Kidney capillary endothelial cell (primary cell): ENCODE measurements around the gene CADM2.

Experiments used
- DNase-seq: peaks from one replicate; pipeline ENCODE4 v3.0.0-alpha.2; 2018; ENCODE audit warnings: low spot score

Gene CADM2

DNA sequence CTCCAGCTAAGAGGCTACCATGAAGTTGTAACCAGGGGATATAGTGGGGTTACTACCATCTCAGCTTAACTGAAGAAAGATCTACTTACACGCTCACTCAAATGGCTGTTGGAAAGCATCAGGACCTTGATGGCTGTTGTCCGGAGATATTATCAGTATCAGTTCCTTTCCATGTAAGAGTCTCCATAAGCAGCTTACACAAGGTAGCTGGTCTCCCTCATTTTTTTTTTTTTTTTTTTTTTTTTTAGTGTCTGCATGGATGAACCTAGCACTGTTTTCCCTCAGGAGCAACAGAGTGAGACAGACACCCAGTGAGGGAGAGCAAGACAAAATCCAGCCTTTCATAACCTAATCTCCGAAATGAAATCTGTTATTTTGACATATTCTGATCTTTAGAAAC lies 230.9 kb downstream of the CADM2 start:
- no peak for DNase-seq

DNA sequence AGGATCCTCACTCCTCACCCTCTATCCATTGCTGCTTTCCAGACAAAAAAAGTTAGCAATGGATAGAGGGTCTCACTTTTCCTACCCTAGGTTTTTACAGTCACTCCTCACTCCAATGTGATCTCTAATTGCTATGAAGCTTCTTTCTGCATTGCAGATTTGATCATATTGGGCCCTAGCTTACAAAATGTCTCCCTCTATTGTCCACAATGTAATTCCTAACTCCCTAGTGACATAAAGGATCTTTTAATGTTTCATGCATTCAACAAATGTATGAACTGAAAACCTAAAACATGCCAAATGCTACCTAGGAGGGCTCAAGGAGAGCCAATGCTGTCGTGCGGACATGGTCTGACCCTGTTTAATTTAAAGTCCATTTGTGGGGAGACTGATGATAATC lies 234.8 kb downstream of the CADM2 start:
- DNase-seq: no peak

DNA sequence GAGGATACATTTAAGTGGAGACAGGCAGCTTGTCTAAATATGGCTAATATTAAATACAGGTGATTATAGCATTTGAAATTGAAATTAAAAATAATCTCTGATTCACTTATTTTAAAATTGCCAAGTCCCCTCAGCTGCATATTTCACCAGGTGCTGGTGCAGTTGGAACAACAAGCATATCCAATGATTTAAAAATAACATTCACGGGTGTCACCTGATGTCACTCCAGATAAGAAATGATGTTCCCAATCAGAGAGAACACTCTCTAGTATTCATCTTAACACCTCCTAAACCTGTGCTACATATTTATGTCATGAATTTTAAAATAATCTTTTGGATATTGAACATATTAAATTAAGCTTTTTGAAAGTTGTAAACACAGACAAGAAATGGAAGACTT lies 249.9 kb downstream of the CADM2 start:
- no peak for DNase-seq

DNA sequence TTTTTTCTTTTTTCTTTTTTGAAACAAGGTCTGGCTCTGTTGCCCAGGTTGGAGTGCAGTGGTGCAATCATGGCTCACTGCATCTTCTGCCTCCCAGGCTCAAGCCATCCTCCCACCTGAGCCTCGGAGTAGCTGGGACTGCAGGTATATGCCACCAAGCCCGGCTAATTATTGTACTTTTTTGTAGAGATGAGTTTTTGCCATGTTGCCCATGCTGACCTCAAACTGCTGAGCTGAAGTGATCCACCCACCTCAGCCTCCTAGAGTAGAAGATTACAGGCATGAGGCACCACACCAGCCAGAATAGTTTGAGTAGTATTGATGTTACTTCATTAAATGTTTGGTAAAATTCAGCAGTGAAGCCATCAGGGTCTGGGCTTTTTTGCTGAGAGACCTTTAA lies 251.8 kb downstream of the CADM2 start:
- DNase-seq: no peak

DNA sequence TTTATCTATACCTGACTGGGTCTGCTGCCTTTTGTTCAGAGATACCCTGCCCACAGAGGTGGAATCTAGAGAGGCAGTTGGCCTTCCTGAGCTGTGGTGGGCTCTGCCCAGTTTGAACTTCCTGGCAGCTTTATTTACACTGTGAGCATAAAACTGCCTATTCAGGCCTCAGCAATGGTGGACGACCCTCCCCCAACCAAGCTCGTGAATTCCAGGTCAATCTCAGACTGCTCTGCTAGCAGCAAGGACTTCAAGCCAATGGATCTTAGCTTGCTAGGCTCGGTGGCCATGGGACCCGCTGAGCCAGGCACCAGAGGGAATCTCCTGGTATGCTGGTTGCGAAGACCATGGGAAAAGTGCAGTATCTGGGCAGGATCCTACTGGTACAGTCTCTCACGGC lies 270.2 kb downstream of the CADM2 start:
- DNase-seq: no peak

DNA sequence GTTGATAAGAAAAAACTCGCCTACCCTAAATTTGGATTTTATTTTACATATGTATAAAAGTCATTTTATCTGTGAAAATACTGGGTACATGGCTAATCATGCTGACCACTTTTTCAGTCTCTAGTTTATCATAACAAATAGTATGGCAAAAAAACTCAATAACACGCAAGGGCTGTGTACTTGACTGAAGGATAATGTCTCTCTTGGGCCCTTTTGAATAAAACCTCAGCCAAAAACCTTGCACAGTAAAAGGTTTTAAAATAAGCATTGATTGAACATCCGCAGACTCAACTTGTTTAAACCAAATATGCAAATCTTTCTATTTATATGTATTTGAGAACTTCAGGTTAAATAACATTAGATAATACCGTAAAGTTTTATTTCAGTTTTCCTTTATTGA lies 285.3 kb downstream of the CADM2 start:
- DNase-seq: no peak

DNA sequence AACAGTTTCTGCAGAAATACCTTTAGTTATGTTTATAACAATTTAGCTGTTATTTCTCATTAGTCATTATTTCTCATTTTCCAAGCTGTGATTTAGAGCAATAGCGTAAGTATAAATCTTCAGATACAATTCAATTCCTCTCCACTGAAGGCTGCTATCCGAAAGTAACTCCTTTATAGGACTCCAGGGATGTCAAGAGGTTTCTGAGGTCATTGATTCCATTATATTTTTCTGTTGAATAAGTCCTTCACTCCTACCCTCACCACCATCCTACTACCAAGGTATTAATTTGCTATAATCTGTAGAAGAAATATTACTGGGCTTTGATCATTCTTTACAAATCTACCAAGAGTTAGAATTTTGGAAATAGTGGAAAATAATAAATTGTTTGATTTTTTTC lies 285.7 kb downstream of the CADM2 start:
- no peak for DNase-seq

DNA sequence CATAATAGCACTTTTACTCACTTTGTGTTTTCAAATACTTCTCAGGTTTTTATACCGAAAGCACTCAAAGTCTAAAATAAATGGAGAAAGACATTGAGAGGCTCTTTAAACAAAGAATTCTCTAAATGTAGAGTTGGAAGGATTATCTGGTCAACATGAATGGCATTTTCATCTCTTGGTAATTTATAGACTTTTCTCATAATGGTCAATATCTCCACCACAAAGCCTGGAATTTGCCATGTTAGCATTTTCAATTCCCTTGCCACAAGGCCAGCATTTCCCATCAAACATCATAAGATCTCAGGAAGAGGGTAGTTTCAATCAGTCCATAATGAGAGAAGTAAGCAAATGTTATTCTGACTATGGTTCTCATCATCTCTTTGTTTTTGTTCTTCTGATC lies 293.0 kb downstream of the CADM2 start:
- no peak for DNase-seq

DNA sequence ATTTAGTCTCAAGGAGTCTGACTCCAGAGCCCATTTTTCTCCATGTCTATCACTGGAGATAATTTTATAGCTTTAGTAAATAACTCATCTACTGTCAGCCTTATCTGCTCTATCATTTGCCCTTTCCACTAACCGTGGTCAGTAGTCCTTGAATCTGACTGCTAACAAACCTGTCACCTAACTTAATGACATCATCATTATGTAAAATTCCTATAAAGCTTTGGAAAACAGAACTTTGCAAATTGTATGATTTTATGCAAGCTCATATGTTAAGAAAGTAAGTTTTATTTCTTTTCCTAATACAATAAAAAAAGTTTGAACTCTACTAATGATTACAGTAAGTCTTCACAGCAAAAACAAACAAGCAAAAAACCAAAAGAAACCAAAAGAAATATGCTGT lies 293.9 kb downstream of the CADM2 start:
- DNase-seq: no peak

DNA sequence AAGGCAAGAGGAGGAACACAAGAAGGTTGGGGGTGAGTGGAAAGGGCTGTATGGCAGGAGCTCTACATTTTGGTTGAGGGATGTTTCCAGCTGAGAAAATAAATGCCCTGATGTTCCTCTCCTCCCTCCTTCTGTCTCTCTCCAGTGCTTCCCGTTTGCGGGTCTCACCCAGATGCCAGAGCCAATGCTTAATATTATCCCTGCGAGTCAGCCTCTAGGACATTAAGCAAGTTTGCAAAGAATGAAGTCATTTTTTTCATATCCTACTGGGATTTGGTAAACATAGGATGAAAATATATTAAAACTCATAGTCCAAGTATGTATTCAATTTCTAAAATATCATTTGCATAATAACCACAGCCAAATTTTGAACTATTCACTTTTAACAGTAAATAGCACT lies 295.9 kb downstream of the CADM2 start:
- DNase-seq: no peak

DNA sequence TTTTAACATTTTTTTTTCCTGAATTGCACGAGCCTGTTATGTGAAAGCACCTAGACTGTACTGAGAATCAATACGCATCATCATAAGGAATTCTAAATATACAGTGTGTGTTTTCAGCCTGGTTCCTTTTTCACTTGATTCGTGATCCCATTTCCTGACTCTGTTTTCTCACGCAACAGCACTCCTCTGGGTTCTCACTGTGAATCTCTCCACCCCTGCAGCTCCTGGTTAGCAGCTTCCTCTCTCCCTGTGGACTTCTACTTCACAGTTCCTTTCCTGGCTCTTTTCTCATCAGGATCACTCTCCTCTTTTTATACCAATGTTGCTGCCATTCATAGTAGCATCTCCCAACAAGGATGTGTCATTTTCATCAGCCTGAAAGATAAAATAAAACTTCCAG lies 297.2 kb downstream of the CADM2 start:
- no peak for DNase-seq

DNA sequence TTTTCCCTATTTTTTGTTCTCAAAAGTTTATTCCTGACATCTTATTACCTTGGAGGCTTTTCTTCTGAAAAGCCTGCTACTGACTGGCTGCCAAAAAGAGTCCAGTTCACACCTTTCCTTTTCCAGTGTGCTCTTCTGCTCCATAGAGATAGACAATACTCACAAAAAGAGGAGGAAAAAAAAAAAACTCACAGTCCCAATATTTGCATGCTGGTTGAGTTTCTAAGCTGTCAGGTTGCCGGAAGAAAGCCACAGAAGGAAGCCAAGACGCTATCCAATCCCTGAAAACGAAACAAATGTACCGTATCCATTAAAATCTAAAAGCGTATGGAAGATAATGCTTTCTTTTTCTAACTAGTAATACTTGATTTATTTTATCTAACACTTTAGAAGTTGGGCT lies 299.5 kb downstream of the CADM2 start:
- DNase-seq: no peak

DNA sequence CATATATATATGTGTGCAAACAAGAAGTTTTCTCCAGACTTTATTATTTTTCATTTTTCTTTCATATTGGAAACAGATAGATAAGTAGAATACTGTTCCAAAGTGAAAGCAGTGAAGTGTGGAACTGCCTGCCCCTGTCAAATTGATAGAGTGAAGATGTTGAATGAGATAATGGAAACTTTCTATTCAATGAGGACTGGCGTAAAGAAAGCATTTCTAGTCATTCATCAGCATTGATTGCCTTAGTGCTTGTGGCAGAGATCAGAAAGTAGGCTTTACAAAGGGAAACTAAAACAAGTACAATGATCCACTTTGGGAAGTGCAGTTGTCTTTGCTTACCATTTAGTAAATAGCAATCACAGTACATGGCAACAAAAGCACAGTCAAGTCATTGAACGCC lies 300.0 kb downstream of the CADM2 start:
- DNase-seq: no peak

DNA sequence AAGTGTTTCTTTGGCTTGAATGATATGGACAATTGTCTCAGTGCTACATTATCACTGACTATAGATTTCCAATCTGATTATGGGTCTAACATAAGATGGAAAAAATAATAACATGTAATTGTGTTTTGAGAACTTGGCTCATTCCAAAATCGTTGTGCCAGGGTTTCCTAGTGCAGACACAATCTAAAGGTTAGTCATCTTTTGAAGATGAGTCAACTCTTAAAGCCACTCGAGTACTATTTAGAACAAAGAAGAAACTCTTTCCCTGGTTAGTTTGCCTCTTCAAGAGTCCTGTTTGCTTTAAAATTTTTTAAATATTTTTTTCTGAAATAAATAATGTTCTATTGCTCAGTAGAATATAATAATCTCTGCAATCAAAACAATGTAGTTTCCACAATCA lies 301.0 kb downstream of the CADM2 start:
- no peak for DNase-seq

DNA sequence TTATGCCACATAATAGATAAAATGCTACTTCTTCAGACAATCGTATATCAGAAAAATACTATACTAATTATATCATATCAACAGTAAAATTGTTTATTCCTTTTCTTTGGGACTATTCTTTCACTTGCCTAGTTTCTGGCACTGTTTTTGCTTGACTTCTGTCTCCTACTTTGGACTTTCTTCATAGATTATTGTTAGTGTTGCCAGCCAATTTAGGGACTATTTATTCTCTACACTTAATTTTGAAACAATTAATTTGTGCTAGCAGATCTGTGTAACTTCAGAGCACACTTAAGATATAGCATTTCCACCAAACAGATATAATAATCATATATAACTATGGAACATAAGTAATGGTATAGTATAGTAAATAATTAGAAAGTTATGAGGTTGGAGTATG lies 305.6 kb downstream of the CADM2 start:
- no peak for DNase-seq

DNA sequence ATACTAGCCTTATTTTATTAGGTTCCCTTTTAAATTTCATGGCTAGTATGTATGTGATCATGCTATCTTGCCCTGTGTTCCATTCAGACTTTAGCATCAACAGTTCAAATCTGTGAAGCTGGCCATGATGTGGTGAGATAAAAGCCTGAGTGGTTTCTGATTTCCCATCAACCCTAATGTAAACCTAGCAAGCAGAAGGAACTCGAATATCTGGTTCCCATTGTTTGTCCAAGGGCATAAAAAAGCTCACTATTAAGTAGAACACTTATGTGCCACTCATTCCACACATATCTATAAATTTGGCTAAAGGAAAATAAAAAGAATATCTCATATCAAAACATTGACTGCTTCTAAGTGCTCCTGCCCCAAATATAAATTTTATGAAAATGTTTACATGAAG lies 311.7 kb downstream of the CADM2 start:
- no peak for DNase-seq

DNA sequence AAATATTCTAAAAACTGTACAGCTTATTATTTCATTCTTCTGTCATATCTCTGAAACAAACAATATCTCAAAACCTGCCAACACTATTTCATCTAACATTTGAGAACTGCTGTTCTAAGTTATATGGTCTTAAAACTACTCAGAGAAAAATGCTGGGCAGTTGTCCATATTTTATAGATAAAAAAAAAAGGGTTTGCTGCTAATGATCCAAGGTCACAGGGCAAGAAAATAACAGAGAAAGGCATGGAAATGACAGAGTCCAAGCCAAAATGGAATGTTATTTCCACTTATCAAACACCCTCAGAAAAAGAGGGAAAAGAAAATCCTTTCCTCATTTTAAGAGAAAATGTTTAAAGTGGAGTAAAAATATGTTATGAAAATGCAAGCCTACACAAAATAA lies 313.1 kb downstream of the CADM2 start:
- no peak for DNase-seq

DNA sequence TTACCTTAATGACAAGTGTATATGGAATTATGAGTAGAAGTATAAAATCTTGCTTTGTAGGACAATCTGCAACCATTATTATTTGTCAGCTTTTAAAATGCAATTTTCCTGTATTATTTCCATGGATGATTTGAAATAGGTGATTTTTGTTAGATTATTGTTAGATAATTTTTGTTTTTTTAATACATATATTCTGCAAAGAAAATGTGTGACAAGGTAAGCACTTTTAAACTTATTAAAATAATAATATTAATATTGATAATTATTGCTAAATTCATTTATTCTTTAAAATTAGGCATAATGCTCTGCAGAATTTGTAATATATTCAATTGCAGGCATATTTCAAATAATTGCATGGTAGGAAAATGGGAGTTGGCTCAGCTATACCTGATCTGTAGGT lies 329.5 kb downstream of the CADM2 start:
- no peak for DNase-seq

DNA sequence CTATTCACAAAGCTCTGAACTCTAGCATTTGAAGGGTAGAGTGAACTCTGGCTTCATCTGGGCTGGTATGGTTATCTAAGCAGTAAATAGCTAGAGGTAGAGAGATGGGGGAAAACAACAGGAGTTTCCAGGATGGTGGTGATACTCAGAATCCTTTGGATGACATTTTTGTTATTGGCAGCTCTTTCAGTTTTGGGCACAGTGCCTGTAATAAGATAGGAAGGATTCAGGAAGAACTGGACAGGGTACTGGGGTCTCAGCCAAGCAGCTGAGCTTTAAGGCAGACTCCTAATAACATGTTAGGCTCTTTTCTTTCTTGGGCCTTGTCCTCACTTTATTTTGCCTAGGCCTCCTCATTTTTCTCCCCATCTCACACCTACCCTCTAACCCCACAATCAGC lies 338.5 kb downstream of the CADM2 start:
- DNase-seq: no peak

DNA sequence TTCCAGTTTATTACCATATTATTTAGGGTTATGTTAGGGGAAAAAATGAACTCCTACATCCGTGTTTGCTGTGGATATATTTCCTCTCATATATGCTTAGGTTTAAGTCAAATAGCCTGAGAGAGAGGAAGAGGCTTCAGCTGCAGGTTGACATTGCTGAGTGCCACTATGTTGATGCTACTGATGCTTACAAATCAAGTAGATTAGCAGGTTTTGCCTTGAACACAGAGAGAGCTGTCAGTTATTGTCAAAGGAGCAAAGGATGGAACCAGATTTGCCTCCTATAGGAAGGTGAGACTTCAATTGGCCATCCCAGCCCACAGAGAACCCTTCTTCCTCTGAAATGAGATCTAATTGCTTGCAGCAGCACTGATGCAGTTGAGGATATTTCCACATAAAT lies 339.2 kb downstream of the CADM2 start:
- DNase-seq: no peak

DNA sequence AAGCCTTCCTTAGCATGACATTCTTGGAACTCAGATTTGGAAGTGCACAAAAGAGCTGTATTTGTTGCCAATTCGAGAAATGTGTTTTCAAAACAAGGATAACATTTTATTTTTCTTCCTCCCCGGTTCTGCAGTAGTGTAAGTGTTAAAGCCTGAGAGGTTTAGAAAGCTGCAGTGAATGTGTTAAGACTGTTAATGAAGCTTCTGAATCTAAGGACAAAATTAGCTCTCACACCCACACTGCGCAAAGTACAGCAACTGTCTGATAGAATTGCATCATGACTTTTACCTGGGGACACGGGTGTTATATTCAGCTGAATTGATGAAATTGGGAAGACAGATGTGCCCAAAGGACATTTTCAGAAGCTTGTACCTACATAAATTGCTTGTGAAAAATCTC lies 344.4 kb downstream of the CADM2 start:
- DNase-seq: no peak

DNA sequence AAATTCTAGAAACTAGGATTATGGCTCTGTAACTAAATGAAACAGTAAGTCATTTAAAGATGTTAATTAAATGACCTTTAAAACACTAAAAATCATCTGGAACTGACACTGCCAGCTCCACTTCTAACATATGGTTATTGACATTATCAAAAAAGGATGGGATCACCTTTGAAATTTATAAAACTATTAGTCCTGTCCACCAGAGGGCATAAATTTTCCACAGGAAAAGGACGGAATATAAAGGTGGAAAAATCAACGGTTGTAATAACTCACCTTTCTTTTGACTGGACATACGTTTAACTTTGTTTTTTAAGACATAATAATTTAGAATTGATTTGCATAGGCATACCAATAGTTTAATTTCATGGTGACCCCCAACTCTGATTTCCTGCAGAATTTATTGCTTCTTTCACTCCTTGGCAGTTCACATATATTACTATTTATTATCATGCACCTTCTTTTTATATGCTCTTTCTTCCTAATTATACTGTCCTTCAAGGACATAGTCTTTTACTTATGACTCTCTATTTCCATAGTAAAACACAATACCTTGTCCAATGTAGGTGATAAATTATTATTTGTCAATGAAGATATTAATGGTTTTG lies 345.7 kb downstream of the CADM2 start:
- DNase-seq: no peak

DNA sequence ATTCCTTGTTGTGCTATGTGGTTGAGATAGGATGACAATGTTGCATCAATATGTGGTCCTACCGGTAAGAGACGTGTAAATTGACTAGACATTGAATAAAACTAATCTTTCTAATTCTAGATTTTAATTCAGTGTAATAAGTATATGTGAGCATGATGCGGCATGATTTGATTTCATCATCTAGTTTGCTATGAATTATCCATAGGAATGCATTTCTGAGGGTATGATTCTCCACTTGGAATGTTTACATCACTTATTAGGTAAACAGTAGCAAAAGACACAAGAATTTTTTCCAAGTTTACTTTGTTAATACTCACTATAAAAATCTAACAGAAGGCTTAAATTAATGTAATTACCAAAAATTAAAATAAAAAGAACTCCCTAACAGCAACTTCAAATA lies 353.5 kb downstream of the CADM2 start:
- DNase-seq: no peak

DNA sequence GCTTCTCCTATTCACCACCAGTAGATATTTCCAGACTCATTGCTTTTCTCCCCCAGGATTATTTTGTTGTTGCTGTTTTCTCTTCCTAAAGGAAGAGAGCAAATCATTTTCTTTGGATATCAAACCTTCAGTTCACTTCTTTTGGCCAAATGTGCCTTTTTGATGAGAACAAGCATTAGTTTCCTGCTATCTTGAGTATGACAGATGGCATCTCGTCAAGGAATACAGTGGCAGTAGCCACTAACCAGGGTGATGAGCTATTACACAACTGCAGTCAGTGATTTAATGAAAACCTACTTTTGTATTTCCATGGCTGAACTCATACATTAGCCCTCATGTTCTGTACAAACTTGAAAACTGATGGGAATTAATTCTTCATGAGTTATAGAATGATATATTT lies 354.6 kb downstream of the CADM2 start:
- no peak for DNase-seq

DNA sequence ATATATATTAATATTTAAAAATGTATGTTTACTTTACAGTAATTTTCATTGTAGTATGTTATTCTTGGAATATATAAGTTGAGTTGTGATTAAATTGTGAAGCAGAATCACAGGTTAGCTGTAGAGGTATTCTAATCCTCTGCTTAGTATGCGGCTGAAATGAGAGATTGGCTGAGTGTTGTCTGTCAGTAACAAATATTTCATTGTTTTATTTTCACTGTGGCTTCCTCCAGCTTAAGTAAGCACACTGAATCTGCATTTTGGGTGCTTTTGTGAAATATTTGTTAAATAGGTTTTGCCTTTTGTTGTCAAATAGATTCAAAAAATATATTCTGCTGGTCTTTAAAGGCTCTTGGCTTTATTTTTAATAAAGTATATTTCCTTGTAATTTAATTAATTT lies 357.5 kb downstream of the CADM2 start:
- DNase-seq: no peak
